GM12878 (cell line): ENCODE results near the gene TBC1D2B. TPM values are rescaled to one million over a fixed set of nuclear protein-coding genes. Genes with fewer than 3 reads are reported as not detected.

Experiments
- ATAC-seq: fragments of 200-7000 bp; cut with Tn5 transposase; 3 replicates; pipeline ENCODE4 v1.9.1; 2020; ENCODE audit warnings: mild to moderate bottlenecking, moderate library complexity
- BruUV-seq: library from RNA; stranded (reverse); fragments of 400-500 nt; replicated peaks from 2 replicates; lab custom pipeline; 2021; lab: Mats Ljungman, UMichigan
- CTCF ChIA-PET: fragments of 300-600 bp; sonication (Branson Sonifier 250); formaldehyde crosslinking; extraction: SDS; loops from one replicate; lab custom pipeline; 2021; ENCODE audit warnings: inconsistent platforms; lab: Yijun Ruan, JAX
- POLR2A ChIA-PET: fragments of 350-600 bp; formaldehyde crosslinking; extraction: SDS; loops from one replicate; lab custom pipeline; 2021; ENCODE audit warnings: inconsistent platforms; lab: Charles Lee
- RAD21 ChIA-PET: fragments of 300-600 bp; sonication (Branson Sonifier 250); formaldehyde crosslinking; loops from one replicate; lab custom pipeline; 2023; ENCODE audit warnings: antibody characterized with exemption; ENCODE audit not compliant: unreplicated experiment; lab: Charles Lee
- SMC1A ChIA-PET: fragments of 300-600 bp; sonication (Branson Sonifier 250); formaldehyde crosslinking; loops from one replicate; lab custom pipeline; 2023; ENCODE audit not compliant: unreplicated experiment, uncharacterized antibody; lab: Charles Lee
- DNase-seq: peaks from one replicate; pipeline ENCODE4 v3.0.0-alpha.2; 2011; ENCODE audit warnings: low read depth, low spot score
- FAIRE-seq: peaks from 3 replicates; lab custom pipeline; 2011; peaks lifted over from hg19 to GRCh38; lab: Jason Lieb, UNC
- H2AFZ ChIP-seq: 2 replicates; pipeline ENCODE4 v1.6.0; 2011; ENCODE audit warnings: low read depth, low read length, control low read depth; ENCODE audit not compliant: control insufficient read depth
- H3K27ac ChIP-seq: 2 replicates; pipeline ENCODE4 v1.5.1; 2011; ENCODE audit warnings: control low read depth; ENCODE audit not compliant: control insufficient read depth, insufficient read depth
- H3K27me3 ChIP-seq, 2 experiments: replicated peaks in 1 of 2; 2 replicates each; pipeline versions ENCODE4 v1.6.0 to v1.6.1; 2011; ENCODE audit warnings: low read length in 1 of 2; ENCODE audit not compliant: control insufficient read depth in 2 of 2, insufficient read depth in 2 of 2
- H3K36me3 ChIP-seq, 2 experiments: 2 replicates each; pipeline ENCODE4 v1.5.1; 2011; ENCODE audit warnings: low read length in 1 of 2; ENCODE audit not compliant: control insufficient read depth in 2 of 2, insufficient read depth in 2 of 2
- H3K4me1 ChIP-seq: 2 replicates; pipeline ENCODE4 v1.6.1; 2011; ENCODE audit warnings: mild to moderate bottlenecking, low read length, moderate library complexity, mixed read lengths; ENCODE audit not compliant: control insufficient read depth, insufficient read depth
- H3K4me2 ChIP-seq: 2 replicates; pipeline ENCODE4 v1.6.0; 2011; ENCODE audit warnings: control low read depth; ENCODE audit not compliant: control insufficient read depth, insufficient read depth
- H3K4me3 ChIP-seq: fragments of 200-600 bp; sonication (generic); 2 replicates; pipeline ENCODE4 v1.5.1; 2016
- H3K79me2 ChIP-seq: 2 replicates; pipeline ENCODE4 v1.6.0; 2011; ENCODE audit warnings: low read length; ENCODE audit not compliant: control insufficient read depth, insufficient read depth
- H3K9ac ChIP-seq: 2 replicates; pipeline ENCODE4 v1.8.0; 2011; ENCODE audit warnings: low read length, control low read depth, mixed read lengths; ENCODE audit not compliant: control insufficient read depth, insufficient read depth
- H3K9me3 ChIP-seq: replicated peaks from 3 replicates; pipeline ENCODE4 v1.5.1; 2011; ENCODE audit warnings: mild to moderate bottlenecking, low read length; ENCODE audit not compliant: control insufficient read depth, insufficient read depth
- H4K20me1 ChIP-seq: 2 replicates; pipeline ENCODE4 v1.6.0; 2011; ENCODE audit not compliant: control insufficient read depth, insufficient read depth
- BMI1 ChIP-seq: fragments of 450-650 bp; IDR thresholded peaks from 2 replicates; pipeline ENCODE4 v1.6.1; 2016; ENCODE audit warnings: mild to moderate bottlenecking, moderate library complexity, borderline replicate concordance
- FOXK2 ChIP-seq: fragments of 450-650 bp; IDR thresholded peaks from 2 replicates; pipeline ENCODE4 v1.6.1; 2017; ENCODE audit warnings: mild to moderate bottlenecking, moderate library complexity
- HDAC2 ChIP-seq: fragments of 200-600 bp; sonication (generic); IDR thresholded peaks from 2 replicates; pipeline ENCODE4 v1.6.1; 2017
- IKZF2 ChIP-seq, 2 experiments: fragments of 450-650 bp; IDR thresholded peaks; 2 replicates each; pipeline ENCODE4 v1.6.1; 2017; ENCODE audit warnings: mild to moderate bottlenecking in 2 of 2, moderate library complexity in 2 of 2
- MEF2B ChIP-seq: fragments of 450-650 bp; IDR thresholded peaks from 2 replicates; pipeline ENCODE4 v1.6.1; 2018; ENCODE audit warnings: mild to moderate bottlenecking, moderate library complexity; ENCODE audit not compliant: partially characterized antibody, poor library complexity, severe bottlenecking
- MYC ChIP-seq: IDR thresholded peaks from 2 replicates; pipeline ENCODE4 v1.6.1; 2011; ENCODE audit warnings: mild to moderate bottlenecking, low read length, moderate library complexity, inconsistent platforms; ENCODE audit not compliant: insufficient read depth, insufficient replicate concordance, insufficient read length, severe bottlenecking
- NR2F1 ChIP-seq: fragments of 450-650 bp; conservative IDR thresholded peaks from 2 replicates; pipeline ENCODE4 v1.6.1; 2017; ENCODE audit warnings: mild to moderate bottlenecking
- PBX3 ChIP-seq: IDR thresholded peaks from 2 replicates; pipeline ENCODE4 v1.6.1; 2011; ENCODE audit warnings: mild to moderate bottlenecking, low read depth, low read length, moderate library complexity; ENCODE audit not compliant: insufficient replicate concordance
- PKNOX1 ChIP-seq: fragments of 450-650 bp; IDR thresholded peaks from 2 replicates; pipeline ENCODE4 v1.6.1; 2016; ENCODE audit warnings: mild to moderate bottlenecking
- POLR2AphosphoS5 ChIP-seq: IDR thresholded peaks from 2 replicates; pipeline ENCODE4 v1.6.1; 2011; ENCODE audit warnings: mild to moderate bottlenecking, low read length, inconsistent platforms
- RAD21 ChIP-seq: IDR thresholded peaks from 2 replicates; pipeline ENCODE4 v1.6.1; 2011; ENCODE audit warnings: mild to moderate bottlenecking, low read depth, low read length, moderate library complexity; ENCODE audit not compliant: insufficient read depth
- TCF12 ChIP-seq: IDR thresholded peaks from 2 replicates; pipeline ENCODE4 v1.6.1; 2011; ENCODE audit warnings: low read depth, mild to moderate bottlenecking, low read length
- USF2 ChIP-seq: IDR thresholded peaks from 2 replicates; pipeline ENCODE4 v1.6.1; 2011; ENCODE audit warnings: low read depth, low read length, improper control_type of control experiment, borderline replicate concordance
- YBX1 ChIP-seq: fragments of 450-650 bp; IDR thresholded peaks from 2 replicates; pipeline ENCODE4 v1.6.1; 2016; ENCODE audit warnings: antibody characterized with exemption
- WGBS: methylation state at CpG from one replicate; pipeline ENCODE4 v1.1.6; 2016; ENCODE audit warnings: low lambda C conversion rate; ENCODE audit not compliant: insufficient replicate concordance, insufficient coverage; ENCODE audit errors: missing lambda C conversion rate; 5-methylcytosine and 5-hydroxymethylcytosine counted together
- in situ Hi-C: fragments of 300-500 bp; cut with MboI; formaldehyde crosslinking; loops from 9 replicates; pipeline ENCODE4 v1.14.3; 2018; ENCODE audit warnings: mixed read lengths
- intact Hi-C: fragments of 100-400 bp; cut with micrococcal nuclease; formaldehyde crosslinking; loops from one replicate; pipeline ENCODE4 v1.14.2; 2022; ENCODE audit not compliant: unreplicated experiment
- polyA plus RNA-seq, 11 experiments: library from polyadenylated mRNA; depleted of rRNA in 4 of 11; unstranded in 6 of 11; stranded (reverse) in 5 of 11; fragments of >200 nt; fragmentation: Nextera tagmentation in 4 of 11; fragmentation: Illumina TruSeq in 1 of 11; extraction: Ambion mirVana in 4 of 11; extraction: Trizol in 1 of 11; gene quantifications; 1 replicate in 1 of 11; 2 replicates in 10 of 11; pipeline versions ENCODE4 v1.2.1 to v1.2.3, GENCODE V29; 2011 to 2016; ENCODE audit warnings: inconsistent platforms in 2 of 11, missing spikeins in 2 of 11, low read depth in 1 of 11
- total RNA-seq, 4 experiments: library from RNA; depleted of rRNA in 3 of 4; stranded (reverse); fragments of >200 nt in 3 of 4; fragmentation: Illumina TruSeq in 1 of 4; extraction: Trizol in 1 of 4; gene quantifications; 2 replicates each; pipeline versions ENCODE4 v1.2.1 to v1.2.3, GENCODE V29; 2013 to 2021
- TF ChIP-seq, protein P1 (sequence below): IDR thresholded peaks from 2 replicates; pipeline ENCODE4 v1.6.1; 2012; ENCODE audit warnings: mild to moderate bottlenecking, low read depth, low read length

The TBC1D2B gene
- total and polyA plus RNA-seq, 10 of the 15 experiments (the other 5 are each of a cell fraction or from before 2014, with no cell fraction given), result 1.3 to 53.4 (median 19.4) TPM

DNA sequence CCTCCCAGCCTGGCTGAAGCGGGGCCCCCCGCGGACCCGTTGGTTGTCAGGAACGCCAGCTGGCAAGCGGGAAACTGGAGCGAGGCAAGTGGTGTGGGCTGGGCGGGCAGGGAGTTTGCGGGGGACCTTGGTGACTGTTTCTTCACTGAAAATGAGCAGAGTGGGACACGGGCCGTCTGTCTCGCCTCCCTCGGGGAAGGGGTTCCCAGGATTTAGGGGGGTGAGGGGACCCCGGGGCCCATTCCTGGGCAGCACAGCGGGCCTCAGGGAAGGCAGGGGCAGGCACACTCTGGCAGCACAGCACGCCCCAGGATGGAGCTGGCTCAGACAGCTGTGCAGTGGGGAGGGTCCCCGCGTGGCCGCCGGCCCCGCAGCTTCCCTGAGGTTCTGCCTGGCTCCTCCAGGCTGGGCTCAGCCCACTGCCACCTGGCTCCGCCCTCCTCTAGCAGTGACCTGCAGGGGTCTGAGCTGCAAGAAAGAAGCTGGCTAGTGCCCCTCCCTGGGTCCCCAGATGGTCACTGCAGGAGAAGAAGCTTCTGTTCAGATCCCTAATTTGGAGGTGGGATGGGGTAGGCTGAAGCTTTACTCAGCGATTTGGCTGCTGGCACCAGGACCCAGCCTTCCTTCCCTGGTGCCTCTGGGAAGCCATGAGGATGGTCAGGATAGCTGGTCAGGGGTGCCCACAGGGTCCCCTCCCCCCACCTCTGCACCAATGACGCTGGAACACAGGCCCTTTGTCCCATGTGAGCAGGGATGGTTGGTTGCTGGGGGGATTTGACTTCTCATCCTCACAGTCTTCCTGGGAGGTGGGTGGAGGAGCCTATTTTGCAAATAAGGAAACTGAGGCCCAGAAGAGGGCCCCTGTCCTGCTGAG, 90.4 kb downstream of the TBC1D2B start (continued):
- TF ChIP-seq MYC (no peak), PKNOX1 (no peak), PBX3 (no peak)

DNA sequence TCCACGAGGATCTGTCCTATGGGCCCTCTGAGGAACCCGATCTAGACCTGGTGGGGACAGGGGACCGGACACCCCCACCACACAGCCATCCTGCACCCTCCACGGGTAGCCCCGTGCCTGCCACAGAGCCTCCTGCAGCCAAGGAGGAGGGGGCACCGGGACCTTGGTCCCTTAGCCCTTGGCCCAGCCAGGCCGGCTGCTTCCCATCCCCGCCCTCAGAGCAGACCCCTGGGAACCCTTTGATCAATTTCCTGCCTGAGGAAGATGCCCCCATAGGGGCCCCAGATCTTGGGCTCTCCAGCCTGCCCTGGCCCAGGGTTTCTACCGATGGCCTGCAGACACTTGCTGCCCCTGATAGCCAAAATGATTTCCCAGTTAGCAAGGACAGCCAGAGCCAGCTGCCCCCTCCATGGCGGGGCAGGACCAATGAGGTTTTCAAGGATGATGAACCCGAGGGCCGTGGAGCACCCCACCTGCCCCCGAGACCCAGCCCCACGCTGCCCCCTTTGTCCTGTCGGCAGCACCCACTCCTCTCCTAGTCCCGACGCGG, 91.5 kb downstream of the TBC1D2B start:
- DNase-seq (no peak), ATAC-seq (no peak), FAIRE-seq (no peak)
- ChIA-PET CTCF (interaction anchor here (1.0 kb wide), 1 partner anchor 82 kb away, joined by 3 read pairs; no protein-coding TSS in a partner anchor), SMC1A (no interaction called here), POLR2A (no interaction called here), RAD21 (interaction anchor here (0.6 kb wide), 1 partner anchor 127 kb away, joined by 3 read pairs; no protein-coding TSS in a partner anchor)
- no peaks in the 10 kb centered on the region for H3K9me3 ChIP-seq
- no peaks in the 10 kb centered on the region for H4K20me1 ChIP-seq
- no peaks in the 10 kb centered on the region for H3K27me3 ChIP-seq
- no peaks in the 10 kb centered on the region for H3K79me2 ChIP-seq
- no peak overlapping the region for H3K9ac ChIP-seq
- H3K27ac ChIP-seq, result no peak overlapping the region
- BruUV-seq, result no TSS peak
- H3K4me3 ChIP-seq, result no peak overlapping the region
- no peak overlapping the region for H2AFZ ChIP-seq
- peaks cover 11% of the 10 kb centered on the region for H3K4me1 ChIP-seq
- H3K4me2 ChIP-seq, result no peak overlapping the region
- 39% methylated on average over 18 of the region's 18 CpGs for WGBS
- in situ Hi-C loops (no loop called here), intact Hi-C loops (no loop called here)
- no peaks in the 10 kb centered on the region for H3K36me3 ChIP-seq
- TF ChIP-seq HDAC2, result no peak
- TF ChIP-seq TCF12, result no peak
- no peak for TF ChIP-seq POLR2AphosphoS5
- no peak for TF ChIP-seq MEF2B
- TF ChIP-seq RAD21, result no peak
- no peak for TF ChIP-seq IKZF2 (IDR thresholded peaks at IDR 0.05)
- no peak for TF ChIP-seq BMI1
- no peak for TF ChIP-seq YBX1
- no peak for TF ChIP-seq FOXK2
- TF ChIP-seq, protein P1, sequence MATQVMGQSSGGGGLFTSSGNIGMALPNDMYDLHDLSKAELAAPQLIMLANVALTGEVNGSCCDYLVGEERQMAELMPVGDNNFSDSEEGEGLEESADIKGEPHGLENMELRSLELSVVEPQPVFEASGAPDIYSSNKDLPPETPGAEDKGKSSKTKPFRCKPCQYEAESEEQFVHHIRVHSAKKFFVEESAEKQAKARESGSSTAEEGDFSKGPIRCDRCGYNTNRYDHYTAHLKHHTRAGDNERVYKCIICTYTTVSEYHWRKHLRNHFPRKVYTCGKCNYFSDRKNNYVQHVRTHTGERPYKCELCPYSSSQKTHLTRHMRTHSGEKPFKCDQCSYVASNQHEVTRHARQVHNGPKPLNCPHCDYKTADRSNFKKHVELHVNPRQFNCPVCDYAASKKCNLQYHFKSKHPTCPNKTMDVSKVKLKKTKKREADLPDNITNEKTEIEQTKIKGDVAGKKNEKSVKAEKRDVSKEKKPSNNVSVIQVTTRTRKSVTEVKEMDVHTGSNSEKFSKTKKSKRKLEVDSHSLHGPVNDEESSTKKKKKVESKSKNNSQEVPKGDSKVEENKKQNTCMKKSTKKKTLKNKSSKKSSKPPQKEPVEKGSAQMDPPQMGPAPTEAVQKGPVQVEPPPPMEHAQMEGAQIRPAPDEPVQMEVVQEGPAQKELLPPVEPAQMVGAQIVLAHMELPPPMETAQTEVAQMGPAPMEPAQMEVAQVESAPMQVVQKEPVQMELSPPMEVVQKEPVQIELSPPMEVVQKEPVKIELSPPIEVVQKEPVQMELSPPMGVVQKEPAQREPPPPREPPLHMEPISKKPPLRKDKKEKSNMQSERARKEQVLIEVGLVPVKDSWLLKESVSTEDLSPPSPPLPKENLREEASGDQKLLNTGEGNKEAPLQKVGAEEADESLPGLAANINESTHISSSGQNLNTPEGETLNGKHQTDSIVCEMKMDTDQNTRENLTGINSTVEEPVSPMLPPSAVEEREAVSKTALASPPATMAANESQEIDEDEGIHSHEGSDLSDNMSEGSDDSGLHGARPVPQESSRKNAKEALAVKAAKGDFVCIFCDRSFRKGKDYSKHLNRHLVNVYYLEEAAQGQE, result no peak
- no peak for TF ChIP-seq NR2F1
- no peak for TF ChIP-seq USF2
